SU-DHL-6 (cell line): Measurements from ENCODE around the gene CCNQ.

Source experiments
- EZH2phosphoT487 ChIP-seq: fragments of 200-600 bp; sonication (generic), shearing (Covaris generic); conservative IDR thresholded peaks from 2 replicates; pipeline ENCODE4 v1.6.1; 2018; ENCODE audit warnings: mild to moderate bottlenecking, antibody characterized with exemption, low read length, moderate library complexity, mixed read lengths
- TF ChIP-seq, protein P1 (sequence below): fragments of 200-600 bp; sonication (generic); IDR thresholded peaks from one replicate; pipeline ENCODE4 v1.5.1; 2017; ENCODE audit warnings: antibody characterized with exemption, mild to moderate bottlenecking, low read length, moderate library complexity; ENCODE audit not compliant: insufficient read depth, poor library complexity, severe bottlenecking

DNA sequence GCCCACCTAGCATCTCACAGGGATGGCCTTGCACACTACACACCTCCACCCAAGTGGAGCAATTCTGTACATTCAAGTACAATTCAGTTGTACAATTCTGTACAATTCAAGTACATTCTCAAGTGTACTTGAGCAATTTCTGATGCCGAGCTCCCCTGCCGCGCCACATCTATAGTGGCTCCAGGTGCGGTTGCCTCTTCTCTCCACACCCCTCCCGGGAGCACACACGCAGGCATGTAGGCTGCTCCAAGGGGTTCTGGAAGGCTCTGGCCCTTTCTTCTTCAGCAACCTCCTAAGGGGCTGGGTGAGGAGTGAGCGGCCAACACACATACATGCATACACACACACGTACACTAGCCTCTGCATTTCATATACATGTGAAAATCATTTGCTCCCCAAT is 29.2 kb upstream of the CCNQ start:
- TF ChIP-seq, protein P1, sequence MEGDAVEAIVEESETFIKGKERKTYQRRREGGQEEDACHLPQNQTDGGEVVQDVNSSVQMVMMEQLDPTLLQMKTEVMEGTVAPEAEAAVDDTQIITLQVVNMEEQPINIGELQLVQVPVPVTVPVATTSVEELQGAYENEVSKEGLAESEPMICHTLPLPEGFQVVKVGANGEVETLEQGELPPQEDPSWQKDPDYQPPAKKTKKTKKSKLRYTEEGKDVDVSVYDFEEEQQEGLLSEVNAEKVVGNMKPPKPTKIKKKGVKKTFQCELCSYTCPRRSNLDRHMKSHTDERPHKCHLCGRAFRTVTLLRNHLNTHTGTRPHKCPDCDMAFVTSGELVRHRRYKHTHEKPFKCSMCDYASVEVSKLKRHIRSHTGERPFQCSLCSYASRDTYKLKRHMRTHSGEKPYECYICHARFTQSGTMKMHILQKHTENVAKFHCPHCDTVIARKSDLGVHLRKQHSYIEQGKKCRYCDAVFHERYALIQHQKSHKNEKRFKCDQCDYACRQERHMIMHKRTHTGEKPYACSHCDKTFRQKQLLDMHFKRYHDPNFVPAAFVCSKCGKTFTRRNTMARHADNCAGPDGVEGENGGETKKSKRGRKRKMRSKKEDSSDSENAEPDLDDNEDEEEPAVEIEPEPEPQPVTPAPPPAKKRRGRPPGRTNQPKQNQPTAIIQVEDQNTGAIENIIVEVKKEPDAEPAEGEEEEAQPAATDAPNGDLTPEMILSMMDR, result no peak
- no peak for TF ChIP-seq EZH2phosphoT487
